Measurements from ENCODE around the gene VSIG10.
"Not testable (repeated sequence)": the region's sequence is repeated elsewhere in the genome, so short reads cannot be mapped to it uniquely, and the experiment has no call there.

Gene VSIG10

DNA sequence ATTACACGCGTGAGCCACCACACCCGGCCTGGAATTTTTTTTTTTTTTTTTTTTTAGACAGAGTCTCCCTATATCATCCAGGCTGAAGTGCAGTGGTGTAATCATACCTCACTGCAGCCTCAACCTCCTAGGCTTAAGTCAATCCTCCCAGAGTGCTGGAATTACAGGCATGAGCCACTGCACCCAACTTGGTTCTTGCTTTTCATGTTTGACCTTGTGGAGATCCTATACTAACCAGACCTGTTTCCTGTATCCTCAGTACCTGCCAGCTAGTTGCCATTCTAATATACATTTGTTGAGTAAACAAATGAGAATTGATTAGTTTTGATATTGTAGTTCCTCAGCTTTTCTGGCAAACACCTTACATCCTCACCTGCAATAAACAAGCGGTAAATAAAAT, 3.2 kb upstream of the VSIG10 start:
- no peak for DNase-seq

DNA sequence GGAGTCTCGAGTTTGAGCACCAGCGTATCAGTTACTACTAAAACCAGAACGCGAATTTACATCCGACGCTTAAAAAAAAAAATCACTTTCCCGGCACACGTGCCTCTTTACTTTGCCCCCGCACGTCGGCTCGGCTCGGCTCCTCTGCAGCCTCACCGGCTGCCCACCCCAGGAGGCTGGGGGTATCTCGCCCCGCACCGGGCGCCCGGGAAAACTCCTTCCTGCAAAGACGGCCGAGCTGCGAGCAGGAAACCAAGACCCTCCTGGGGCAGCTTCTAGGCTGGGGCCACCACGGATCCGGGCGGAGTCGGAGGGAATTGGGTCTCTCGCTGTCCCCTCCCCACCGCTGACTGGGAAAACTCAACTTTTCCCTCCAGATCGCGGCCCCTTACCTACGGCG, 610 bp downstream of the VSIG10 start:
- DNase-seq = peak; percentile 50

DNA sequence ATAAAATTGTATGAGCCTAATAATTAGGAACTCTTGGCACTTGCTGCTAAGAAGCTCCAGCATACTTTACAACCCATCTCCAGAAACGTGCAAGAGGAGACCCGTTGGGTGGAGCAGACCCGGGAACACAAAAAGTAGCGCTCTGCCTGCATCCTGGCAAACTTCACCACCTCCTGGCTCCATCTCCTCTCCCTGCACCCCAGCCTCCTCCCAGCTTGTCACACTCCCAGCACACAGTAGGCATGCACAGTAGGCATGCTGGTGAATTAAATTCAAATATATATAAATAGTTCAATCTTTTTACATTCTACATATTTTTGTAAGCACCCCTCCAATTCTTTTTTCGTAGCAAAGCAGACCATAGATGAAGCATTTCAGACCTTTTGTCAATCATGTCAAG, 1.2 kb downstream of the VSIG10 start:
- no peak for DNase-seq

DNA sequence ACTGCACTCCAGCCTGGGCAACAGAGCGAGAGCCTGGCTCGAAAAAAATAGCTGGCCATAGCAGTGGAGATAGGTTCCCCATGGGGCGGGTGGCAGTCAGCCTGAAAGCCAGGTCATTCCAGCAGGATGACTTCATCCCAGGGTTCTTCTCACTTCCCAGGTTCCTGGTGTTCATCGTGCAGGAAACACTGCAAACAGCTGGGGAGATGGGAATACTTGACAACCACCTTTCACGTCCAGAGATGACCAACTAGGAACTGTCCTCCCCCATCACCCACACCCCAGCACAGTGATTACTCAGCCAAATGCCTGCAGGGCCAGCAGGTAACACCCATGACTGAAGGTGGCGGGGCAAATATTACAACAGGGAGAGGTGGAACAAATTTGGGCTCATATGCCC, 1.7 kb downstream of the VSIG10 start:
- no peak for DNase-seq

- no peak for DNase-seq
Measured at GRCh38 chr12:118101051-118101450, 2.8 kb downstream of the VSIG10 start.

- peak; percentile 3 for DNase-seq
Measured at GRCh38 chr12:118098911-118099671, 4.7 kb downstream of the VSIG10 start.

GRCh38 chr12:118098401-118098800, 5.4 kb downstream of the VSIG10 start:
- no peak for DNase-seq

- no peak for DNase-seq
Measured at GRCh38 chr12:118094039-118094438, 9.8 kb downstream of the VSIG10 start.

DNA sequence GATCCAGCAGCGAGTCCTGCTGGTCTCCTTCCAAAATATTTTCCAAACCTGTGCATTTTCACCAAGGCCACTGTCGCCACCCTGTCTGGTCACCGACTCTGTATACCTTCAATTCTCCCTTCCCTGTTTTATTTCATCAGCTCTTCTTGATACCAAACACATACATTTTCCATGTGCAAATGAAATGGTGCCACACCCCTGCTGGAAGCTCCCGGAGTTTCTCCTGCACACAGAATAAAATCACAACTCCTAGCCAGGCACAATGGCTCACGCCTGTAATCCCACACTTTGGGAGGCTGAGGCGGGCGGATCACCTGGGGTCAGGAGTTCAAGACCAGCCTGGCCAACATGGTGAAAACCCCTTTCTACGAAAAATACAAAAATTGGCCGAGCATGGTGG, 14.0 kb downstream of the VSIG10 start:
- DNase-seq = no peak

DNA sequence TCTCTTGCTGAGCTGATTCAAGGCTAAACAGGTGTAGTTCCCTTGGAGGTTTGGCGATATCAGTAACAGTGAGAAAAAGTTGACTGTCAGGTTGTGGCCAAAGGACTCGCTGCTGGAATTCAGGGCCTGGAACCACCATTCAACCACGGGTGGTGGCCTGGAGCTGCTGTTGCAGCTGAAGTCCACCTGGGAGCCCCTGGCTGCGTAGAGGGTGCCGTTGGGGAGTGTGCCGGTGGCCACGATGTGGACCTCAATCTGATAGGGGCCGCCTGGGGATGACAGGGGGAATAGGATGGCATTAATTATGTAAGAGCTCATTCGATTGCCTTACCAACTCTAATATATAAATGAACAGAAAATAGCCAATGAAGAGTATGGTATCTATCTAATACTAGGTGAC, 21.6 kb downstream of the VSIG10 start:
- DNase-seq = no peak

GRCh38 chr12:118081521-118081920, 22.3 kb downstream of the VSIG10 start:
- not testable (repeated sequence) for DNase-seq

DNA sequence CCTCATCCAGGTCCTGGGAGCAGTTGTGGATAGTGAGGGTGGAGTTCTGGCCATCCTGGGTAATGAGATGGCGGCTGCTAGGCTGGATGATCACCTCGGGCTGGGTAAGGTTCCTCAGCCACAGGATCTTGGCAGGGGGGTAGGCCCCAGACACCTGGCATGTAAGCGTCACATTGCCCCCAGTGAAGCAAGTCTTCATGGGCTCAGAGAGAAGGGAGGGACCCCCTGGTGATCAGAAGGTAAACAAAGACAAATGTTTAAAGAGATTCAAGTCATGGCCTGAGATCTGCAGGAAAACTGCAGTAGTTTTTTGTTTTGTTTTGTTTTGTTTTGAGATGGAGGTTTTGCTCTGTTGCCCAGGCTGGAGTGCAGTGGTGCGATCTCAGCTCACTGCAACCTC, 30.0 kb downstream of the VSIG10 start:
- no peak for DNase-seq

DNA sequence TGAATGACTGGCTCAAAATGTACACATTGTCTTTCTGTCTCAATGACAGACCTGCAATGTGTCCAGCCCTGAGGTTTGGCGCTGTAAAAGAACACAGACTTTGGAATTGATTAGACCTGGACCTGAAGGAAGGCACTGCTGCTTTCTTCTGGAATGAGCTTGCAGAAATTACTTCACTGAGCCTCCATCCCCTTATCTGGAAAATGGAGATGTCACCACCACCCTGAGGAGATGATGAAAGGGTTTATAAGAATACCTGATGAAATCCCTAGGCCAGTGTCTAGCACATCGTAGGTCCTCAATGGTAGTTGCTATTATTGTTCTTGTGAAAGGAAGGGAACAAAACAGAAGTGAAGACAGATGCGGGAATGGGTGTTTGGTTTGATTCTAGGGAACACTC, 33.2 kb downstream of the VSIG10 start:
- no peak for DNase-seq

DNA sequence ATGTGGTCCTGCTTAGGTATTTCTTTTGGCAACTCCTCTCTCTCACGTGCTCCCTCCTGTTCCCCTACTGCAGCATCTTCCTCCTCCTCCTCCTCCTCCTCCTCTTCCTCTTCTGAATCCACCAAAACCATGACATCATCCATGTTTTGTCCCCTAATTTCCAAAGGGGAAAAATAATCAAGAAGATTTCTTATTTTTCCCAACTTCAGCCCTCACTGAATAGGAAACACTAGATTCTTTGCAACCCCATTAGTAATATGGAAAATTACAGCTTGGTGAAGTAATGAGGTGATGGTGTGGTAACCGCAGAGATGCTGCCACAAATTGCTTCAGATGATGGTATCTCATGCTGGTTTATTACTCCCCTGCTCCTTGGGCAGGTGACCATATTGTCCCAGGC, 35.4 kb downstream of the VSIG10 start:
- no peak for DNase-seq

DNA sequence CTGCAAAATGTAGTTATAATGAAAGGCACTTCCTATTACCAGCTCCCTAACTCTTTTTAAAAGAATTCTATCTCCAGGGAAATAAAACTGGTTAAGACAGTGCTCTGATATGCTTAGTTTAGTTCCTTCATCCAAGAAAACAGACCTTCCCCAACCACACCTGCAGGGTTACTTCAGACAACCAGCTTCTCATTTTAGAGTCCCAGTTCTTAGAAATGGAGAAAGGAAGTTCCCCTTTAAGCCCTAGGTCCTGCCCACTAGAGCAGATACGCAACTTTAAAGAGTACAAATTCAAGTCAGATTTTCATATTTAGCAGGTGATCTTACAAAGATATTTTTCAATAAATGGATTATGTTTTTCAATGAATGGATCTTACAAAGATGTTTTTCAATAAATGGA, 38.4 kb downstream of the VSIG10 start:
- no peak for DNase-seq

GRCh38 chr12:118064608-118065007, 39.2 kb downstream of the VSIG10 start:
- DNase-seq = peak; percentile 10

DNA sequence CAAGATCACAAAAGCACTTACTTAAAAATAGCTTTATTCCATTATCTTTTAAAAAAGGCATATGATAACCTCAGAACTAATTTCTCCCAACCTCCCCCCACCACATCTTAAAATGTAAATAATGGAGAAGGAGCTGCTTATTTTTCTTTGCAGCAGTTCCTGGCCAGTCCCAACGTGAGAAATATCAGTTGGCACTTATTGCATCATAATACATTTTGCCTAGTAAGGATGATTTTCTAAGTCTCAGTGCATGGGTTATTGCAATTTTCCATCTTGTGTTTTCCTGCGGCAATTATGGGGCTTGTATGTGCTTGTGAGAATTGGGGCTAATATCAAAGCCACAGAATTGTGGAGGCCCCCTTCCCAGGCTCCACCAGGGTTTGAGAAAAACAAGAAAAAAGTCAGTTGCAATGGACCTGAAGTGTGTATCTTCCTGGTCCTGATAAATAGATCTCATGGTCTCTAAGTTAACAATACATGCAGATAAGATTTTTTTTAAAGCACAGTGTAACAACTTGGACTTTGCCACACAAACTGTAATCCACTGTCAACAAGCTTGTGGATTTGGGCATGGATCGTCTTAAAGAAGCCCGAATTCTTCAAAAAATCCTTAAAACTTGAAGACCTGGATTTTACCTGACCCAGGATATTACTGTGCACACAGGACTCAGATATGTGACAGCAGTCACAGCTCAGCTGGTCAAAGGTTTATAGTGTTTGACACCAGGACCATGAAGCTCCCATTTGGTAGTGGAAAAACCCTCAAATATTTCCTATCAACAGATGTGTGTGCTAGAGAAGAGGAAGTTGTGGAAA, 40.0 kb downstream of the VSIG10 start:
- no peak for DNase-seq

DNA sequence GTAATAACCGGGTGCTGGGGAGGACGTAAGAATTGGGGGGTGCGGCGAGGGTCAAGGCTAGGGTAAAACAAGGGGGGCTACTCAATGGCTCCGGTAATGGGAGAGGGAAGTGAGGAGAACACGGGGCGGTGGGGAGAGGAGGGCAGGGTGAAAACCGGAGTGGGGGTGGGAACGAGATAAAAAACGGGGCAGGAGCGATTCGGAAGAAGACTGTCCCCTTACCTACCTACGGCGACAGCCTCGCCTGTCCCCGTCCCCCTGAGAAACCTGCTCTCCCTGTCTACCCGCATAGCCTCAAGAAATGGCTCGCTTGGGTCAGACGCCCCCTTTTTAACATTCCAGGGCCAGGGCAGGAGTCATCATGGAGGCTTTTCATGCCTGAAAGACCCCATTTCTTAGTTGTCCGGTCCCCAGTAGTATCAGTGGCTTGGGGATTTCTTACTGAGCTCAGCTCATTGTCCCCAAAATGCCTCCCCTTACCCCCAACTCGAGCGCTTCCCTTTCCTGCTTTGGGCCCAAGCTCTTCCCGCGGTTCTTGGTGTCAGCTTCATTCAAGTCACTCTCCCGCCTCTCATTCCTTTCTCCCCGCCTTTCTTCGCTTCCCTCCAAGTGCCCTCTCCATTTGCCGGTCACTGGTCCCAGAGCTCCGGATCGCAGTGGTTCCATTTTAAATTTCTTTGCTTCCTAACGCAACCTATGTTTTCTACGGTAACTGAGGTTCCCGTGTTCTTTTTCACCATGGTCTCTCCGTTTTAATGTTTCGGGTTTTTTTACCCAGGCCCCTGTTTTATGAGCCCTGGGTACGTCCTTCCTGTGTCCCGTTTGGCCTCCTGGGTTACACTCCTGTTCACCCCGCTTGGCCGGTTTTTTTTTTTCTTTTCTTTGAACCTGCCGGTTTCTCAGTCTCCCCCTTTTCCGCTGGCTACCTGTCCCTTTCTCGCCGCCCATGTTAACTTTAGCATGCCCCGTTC, 41.7 kb downstream of the VSIG10 start:
- peak; percentile 83 for DNase-seq

DNA sequence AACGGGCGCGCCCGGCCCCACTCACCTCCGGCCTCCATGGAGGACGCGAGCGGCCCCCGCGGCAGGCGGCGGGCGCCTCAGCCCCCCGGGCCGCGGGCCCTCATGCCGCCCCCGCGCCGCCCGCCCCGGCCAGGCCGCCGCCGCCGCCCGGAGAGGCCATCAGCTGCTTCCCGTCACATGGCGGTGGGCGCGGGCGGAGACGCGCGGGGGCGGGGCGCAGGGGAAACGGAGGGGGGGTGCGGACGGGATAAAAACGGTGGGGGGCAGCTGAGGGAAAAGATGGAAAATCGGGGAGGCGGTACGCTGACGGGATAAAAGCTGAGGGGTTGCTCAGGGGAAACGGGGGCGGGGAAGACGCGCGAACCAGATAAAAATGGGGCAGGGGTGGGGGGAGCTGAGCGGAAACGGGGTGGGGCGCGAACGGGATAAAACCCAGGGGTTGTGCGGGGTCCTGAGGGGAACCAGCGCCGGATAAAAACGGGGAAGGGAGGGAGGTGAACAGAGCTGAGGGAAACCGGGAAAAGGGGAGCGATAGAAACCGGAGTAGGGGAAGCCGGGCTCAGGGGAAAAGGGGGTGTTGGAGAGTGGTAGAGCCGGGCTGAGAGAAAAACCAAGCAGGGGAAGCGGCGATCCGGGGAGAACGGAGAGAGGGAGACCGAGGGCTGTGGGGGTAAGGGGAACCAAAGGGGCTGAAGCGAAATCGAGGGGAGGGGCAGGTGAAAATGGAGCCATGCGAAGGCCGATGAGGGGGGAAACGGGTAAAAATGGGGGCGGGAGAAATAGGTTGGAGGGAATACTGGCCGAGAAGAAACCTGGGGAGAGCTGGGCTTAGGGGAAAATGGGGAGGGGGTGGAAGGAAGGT, 42.6 kb downstream of the VSIG10 start, which contains the start of gene WSB2:
Gene WSB2, minus strand, starts transcription at position 169 of the 862 bp plus-strand sequence. Its CDS starts 131 bp downstream, at position 38.
- DNase-seq = peak; percentile 58

DNA sequence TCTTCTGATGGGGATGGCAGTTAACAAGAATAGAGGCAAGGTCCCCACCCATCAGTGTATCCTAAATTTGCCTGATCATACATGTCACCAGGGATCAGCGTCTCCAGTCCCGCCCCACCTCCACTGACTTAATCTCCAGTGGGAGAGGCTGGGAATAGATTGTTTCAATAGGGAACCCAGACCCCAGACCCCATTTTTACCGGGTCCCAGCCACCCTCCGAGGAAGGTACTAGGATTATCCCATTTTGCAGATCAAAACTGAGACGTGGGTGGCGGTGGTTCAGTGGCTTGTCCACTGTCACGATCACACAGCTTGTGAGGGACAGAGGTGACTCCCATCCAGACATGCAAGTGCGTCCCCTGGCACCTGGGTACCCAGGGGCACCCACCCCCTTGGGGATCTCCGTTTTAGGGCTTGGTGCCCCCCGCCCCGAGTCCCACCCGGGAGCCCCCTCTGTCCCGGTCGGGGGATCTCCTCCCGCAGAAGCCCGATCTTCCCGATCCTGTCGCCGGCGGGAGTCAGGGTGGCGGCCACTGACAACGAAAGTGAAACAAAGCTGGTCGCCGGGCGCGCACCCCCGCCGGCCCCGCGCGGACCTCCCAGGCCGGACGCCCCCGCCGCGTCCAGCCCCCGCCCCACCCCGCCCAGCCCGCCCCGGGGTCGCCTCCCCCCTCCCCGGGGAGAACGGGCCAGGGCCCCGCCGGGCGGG, 43.4 kb downstream of the VSIG10 start:
- no peak for DNase-seq
